ENCODE data around the gene HDAC9. TPM values are rescaled to one million over a fixed set of nuclear protein-coding genes. Genes with fewer than 3 reads are reported as not detected.

The HDAC9 gene
- total RNA-seq, 4 donors from 2014 or later, result 19.6 to 48.3 (median 28.4) TPM

DNA sequence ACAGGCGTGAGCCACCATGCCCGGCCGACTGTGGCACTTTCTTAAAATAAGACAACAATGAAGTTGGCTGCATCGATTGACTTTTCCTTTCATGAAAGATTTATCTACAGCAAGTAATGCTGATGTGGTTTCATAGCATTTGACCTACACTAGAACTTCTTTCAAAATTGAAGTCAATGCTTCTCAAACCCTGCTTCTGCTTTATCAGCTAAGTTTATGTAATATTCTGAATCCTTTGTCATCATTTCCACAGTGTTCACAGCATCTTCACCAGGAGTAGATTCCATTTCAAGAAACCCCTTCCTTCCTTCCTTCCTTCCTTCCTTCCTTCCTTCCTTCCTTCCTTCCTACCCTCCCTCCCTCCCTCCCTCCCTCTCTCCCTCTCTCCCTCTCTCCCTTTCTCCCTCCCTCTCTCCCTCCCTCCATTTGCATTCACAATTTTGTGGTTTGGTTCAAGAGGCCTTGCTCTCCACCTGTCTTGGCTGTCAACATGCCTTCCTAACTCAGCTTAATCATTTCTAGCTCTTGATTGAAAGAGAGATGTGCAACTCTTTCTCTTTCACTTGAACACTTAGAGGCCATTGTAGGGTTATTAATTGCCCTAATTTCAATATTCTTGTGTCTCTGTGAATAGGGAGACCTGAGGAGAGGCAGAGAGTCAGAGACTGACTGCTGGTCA lies 52.1 kb downstream of the HDAC9 start:
- TF ChIP-seq, protein P1, sequence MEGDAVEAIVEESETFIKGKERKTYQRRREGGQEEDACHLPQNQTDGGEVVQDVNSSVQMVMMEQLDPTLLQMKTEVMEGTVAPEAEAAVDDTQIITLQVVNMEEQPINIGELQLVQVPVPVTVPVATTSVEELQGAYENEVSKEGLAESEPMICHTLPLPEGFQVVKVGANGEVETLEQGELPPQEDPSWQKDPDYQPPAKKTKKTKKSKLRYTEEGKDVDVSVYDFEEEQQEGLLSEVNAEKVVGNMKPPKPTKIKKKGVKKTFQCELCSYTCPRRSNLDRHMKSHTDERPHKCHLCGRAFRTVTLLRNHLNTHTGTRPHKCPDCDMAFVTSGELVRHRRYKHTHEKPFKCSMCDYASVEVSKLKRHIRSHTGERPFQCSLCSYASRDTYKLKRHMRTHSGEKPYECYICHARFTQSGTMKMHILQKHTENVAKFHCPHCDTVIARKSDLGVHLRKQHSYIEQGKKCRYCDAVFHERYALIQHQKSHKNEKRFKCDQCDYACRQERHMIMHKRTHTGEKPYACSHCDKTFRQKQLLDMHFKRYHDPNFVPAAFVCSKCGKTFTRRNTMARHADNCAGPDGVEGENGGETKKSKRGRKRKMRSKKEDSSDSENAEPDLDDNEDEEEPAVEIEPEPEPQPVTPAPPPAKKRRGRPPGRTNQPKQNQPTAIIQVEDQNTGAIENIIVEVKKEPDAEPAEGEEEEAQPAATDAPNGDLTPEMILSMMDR (IDR thresholded peaks at IDR 0.05; ENCODE audit: low read depth), result no peak

DNA sequence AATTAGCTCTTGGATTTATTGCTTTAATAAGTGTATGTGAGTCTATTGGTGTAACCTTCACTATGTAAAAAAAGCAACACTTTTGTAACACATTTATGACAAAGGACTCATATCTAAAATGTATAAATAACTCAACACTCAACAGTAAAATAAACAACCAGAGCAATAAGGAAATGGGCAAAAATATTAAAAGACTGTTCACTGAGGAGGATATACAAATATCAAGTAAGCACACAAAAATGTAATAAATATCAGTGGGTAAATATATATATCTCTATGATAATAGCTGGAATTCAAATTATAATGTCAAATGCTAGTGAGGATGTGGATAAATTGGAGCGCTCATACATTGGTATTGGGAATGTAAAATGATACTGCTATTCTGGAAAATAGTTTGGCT lies 53.0 kb downstream of the HDAC9 start:
- TF ChIP-seq, protein P1 (IDR thresholded peaks at IDR 0.05; ENCODE audit: low read depth), result no peak

DNA sequence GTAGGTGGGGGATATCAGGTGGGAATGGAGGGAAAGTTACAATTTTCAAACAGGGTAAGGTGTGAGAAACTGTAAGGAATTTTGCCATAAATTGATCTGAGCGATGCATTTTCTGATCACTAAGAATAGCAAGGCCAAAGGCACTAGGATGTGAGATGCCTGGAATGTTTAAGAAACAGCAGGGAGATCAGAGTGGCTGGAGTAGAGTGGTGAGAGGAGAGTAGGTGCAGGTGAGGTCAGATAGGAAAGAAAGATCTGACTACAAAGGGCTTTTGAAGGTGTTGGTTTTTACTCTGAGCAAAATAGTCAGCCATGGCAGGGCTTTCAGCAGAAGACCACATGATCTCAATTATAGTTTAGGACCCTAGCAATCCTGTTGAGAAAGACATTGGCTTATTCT lies 55.0 kb downstream of the HDAC9 start:
- TF ChIP-seq, protein P1 (IDR thresholded peaks at IDR 0.05; ENCODE audit: low read depth), result no peak

DNA sequence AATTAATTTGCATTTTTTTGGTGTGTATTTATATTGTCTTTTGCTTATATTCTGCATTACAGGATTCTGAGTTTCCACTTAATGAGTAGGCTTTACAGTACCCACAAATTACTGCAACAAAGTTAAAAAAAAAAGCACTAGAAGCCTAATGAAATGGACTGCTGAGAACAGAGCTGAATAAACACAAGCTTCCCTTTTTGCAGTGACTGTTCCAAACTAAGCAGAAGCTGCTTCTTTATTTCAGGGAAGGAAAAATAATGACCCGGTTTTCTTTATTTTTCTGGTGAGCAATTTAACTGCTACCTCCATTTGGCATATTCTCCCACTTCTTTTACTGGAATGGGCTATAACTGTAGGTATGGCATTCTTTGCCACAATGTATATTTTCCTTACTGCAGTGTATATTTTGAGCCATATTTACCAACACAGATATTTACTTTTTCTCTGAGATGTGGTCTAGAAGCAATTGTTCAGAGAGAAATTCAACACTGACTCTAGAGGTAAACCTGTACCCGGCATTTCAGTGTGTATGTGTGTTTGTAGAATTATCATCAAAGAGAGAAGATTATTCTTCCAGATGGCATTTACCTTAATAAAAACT lies 56.9 kb downstream of the HDAC9 start:
- TF ChIP-seq, protein P1 (IDR thresholded peaks at IDR 0.05; ENCODE audit: low read depth), result no peak

DNA sequence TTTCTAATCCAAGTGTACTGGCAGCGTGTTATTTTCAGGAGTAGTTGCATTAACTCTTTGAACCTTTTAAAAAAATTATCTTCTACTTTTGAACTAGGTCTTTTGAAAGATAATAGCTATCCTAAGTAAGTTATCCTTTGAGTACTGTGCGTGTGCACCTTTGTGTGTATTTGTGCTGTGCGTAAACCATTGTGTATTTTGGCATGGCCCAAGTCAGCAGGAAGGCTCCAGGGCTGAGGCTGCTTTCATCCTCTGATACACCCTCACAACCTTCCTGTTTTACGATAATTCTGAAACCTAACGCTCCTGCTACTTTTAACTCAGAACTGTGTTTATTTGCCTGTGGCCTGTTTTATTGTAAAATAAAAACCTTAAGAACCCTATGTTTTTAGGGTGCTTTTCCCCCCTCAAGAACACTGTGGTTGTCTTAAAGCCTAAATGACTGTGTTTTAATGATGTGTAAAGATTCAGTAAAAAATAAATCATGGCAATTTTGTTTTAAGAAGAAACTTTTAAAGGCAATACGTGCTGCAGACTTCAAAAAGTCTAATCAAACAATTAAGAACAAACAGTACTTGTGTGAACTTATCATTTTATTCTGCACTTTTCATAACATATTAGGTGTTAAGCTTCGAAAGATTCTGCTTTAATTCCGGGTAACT lies 57.5 kb downstream of the HDAC9 start:
- TF ChIP-seq, protein P1 (IDR thresholded peaks at IDR 0.05; ENCODE audit: low read depth), result no peak

DNA sequence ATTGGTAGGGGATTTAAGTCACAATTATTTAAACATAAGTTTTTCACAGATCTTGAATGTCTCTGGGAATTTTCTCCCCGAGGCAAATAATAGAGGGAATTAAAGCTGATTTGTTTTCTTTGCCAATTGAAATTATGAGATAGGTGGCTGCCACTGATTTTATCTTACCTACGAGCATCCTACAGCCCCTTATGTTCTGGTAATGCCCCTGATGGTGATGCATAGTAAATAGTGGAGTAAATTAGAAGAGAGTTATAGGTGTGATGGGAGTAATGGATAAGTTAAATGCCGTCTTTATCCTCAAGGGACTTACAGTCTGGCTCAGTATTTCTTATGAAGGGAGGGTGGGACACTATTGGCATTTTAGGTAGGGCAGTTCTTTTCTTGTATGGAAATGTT lies 58.1 kb downstream of the HDAC9 start:
- TF ChIP-seq, protein P1 (IDR thresholded peaks at IDR 0.05; ENCODE audit: low read depth), result no peak

DNA sequence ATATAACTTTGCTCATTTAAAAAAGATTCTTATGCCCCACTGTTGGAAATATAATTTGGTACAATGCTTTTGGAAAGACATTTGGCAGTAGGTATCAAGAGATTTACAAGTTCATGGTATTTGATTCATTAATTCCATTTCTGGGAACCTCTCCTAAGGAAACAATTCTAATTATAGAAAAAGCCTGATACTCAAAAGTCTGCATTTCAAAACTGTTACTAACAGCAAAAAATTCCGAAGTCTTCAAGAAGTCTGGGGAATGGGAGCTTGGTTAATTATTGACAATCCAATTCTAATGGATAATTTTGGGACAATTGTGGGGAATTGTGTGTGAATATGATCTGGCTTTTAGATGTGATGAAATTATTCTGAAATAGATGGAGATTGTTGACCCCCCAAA lies 59.6 kb downstream of the HDAC9 start:
- TF ChIP-seq, protein P1 (IDR thresholded peaks at IDR 0.05; ENCODE audit: low read depth), result no peak
